Measurements from ENCODE around the gene HIF3A. TPM values are rescaled to one million over a fixed set of nuclear protein-coding genes. Genes with fewer than 3 reads are reported as not detected.

The HIF3A gene
- total and polyA plus RNA-seq, 2 experiments from 2014 or later: 54.6 to 149 TPM

GRCh38 chr19:46289724-46290619, 6.9 kb upstream of the HIF3A start:
- Histone ChIP-seq H3K9me3 (ENCODE audit: low read depth) (no peaks in the 10 kb centered on the region), H3K79me2 (no peaks in the 10 kb centered on the region), H3K36me3 (replicated peaks; ENCODE audit: insufficient read depth, low read depth) (no peaks in the 10 kb centered on the region), H3K4me3 (no peak overlapping the region), H4K20me1 (ENCODE audit: insufficient read depth, poor library complexity, severe bottlenecking) (no peaks in the 10 kb centered on the region), H2AFZ (no peak overlapping the region), H3K9me2 (replicated peaks; ENCODE audit: insufficient read depth) (no peaks in the 10 kb centered on the region), H3K27me3 (no peaks in the 10 kb centered on the region), H3K4me2 (no peak overlapping the region), H3K27ac (peak overlapping the region; percentile 77), H3K4me1 (ENCODE audit: insufficient read depth) (no peaks in the 10 kb centered on the region)
- TF ChIP-seq EZH2 (IDR thresholded peaks at IDR 0.05; ENCODE audit: borderline replicate concordance) (no peak), EZH2phosphoT487 (IDR thresholded peaks at IDR 0.05; ENCODE audit: low read depth, severe bottlenecking, unreplicated experiment) (no peak), CTCF (IDR thresholded peaks at IDR 0.05; ENCODE audit: poor library complexity) (no peak)
- no peak for DNase-seq (ENCODE audit: low spot score)
- 87% methylated on average over 4 of the region's 4 CpGs for WGBS (ENCODE audit: low lambda C conversion rate, missing lambda C conversion rate)

DNA sequence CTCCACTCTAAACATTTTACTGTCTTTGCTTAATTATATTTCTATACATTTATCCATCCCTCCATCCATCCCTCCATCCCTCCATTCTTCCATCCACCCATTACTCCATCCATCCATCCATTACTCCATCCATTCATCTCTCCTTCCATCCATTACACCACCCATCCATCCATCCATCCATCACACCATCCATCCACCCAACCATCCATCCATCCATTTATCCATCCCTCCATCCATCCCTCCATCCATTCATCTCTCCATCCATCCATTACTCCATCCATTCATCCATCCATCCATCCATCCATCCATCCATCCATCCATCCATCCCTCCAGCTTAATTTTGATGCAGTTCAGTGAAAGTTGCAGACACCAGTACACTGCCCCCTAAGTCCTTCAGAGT, 5.0 kb upstream of the HIF3A start:
- H3K9me3 ChIP-seq (ENCODE audit: low read depth): no peaks in the 10 kb centered on the region
- no peak overlapping the region for H3K4me3 ChIP-seq
- no peaks in the 10 kb centered on the region for H3K9me2 ChIP-seq (replicated peaks; ENCODE audit: insufficient read depth)
- peaks cover under 1% of the 10 kb centered on the region for H3K79me2 ChIP-seq
- no peak overlapping the region for H3K4me2 ChIP-seq
- no peak for DNase-seq (ENCODE audit: low spot score)
- no peaks in the 10 kb centered on the region for H3K27me3 ChIP-seq
- no peaks in the 10 kb centered on the region for H3K36me3 ChIP-seq (replicated peaks; ENCODE audit: insufficient read depth, low read depth)
- no peak overlapping the region for H3K27ac ChIP-seq
- TF ChIP-seq CTCF (IDR thresholded peaks at IDR 0.05; ENCODE audit: poor library complexity): no peak
- TF ChIP-seq EZH2phosphoT487 (IDR thresholded peaks at IDR 0.05; ENCODE audit: low read depth, severe bottlenecking, unreplicated experiment): no peak
- no peak for TF ChIP-seq EZH2 (IDR thresholded peaks at IDR 0.05; ENCODE audit: borderline replicate concordance)
- H3K4me1 ChIP-seq (ENCODE audit: insufficient read depth): peaks cover 9% of the 10 kb centered on the region
- no peaks in the 10 kb centered on the region for H4K20me1 ChIP-seq (ENCODE audit: insufficient read depth, poor library complexity, severe bottlenecking)
- H2AFZ ChIP-seq: no peak overlapping the region

DNA sequence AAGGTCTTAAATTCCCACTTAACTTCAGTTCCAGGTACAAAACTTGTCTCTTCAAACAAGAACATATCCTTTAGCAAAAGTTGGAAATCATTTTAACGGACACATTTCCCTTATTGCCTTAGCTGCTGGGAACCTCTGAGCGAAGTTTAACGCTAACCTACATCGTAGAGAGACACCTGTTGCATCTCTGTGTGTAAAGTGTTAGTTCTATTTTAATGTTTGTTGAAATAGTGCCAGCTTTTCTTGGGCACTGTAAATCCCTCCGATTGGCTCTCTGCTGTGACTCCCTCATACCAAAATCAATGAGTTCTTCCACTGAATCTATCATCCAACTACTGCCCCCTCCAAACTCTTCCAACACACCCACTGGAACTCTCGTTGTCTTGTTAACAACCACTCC, 2.3 kb upstream of the HIF3A start:
- H3K36me3 ChIP-seq (replicated peaks; ENCODE audit: insufficient read depth, low read depth): no peaks in the 10 kb centered on the region
- 86% methylated on average over 6 of the region's 6 CpGs for WGBS (ENCODE audit: low lambda C conversion rate, missing lambda C conversion rate)
- no peak overlapping the region for H3K4me2 ChIP-seq
- TF ChIP-seq EZH2phosphoT487 (IDR thresholded peaks at IDR 0.05; ENCODE audit: low read depth, severe bottlenecking, unreplicated experiment) (no peak), CTCF (IDR thresholded peaks at IDR 0.05; ENCODE audit: poor library complexity) (no peak), EZH2 (IDR thresholded peaks at IDR 0.05; ENCODE audit: borderline replicate concordance) (no peak)
- H3K27ac ChIP-seq: no peak overlapping the region
- DNase-seq (ENCODE audit: low spot score): no peak
- no peaks in the 10 kb centered on the region for H3K9me2 ChIP-seq (replicated peaks; ENCODE audit: insufficient read depth)
- no peaks in the 10 kb centered on the region for H4K20me1 ChIP-seq (ENCODE audit: insufficient read depth, poor library complexity, severe bottlenecking)
- H2AFZ ChIP-seq: no peak overlapping the region
- peaks cover 27% of the 10 kb centered on the region for H3K4me1 ChIP-seq (ENCODE audit: insufficient read depth)
- H3K27me3 ChIP-seq: no peaks in the 10 kb centered on the region
- H3K4me3 ChIP-seq: no peak overlapping the region
- H3K79me2 ChIP-seq: peaks cover 12% of the 10 kb centered on the region
- H3K9me3 ChIP-seq (ENCODE audit: low read depth): no peaks in the 10 kb centered on the region

Measured in hepatocyte (in vitro differentiated cells).